NCI-H82 treated with DMSO at 0.1 percent for 48 hours (cell line): ENCODE data around the gene PTPN4.
A peak's percentile ranks its signal among the peaks of the same experiment; 100 is the strongest.
"Not testable (repeated sequence)": the region's sequence is repeated elsewhere in the genome, so short reads cannot be mapped to it uniquely, and the experiment has no call there.

Source experiments
- DNase-seq: peaks from one replicate; lab custom pipeline; 2025; ENCODE audit not compliant: unreplicated experiment; lab: John Stamatoyannopoulos, UW

Gene PTPN4

DNA sequence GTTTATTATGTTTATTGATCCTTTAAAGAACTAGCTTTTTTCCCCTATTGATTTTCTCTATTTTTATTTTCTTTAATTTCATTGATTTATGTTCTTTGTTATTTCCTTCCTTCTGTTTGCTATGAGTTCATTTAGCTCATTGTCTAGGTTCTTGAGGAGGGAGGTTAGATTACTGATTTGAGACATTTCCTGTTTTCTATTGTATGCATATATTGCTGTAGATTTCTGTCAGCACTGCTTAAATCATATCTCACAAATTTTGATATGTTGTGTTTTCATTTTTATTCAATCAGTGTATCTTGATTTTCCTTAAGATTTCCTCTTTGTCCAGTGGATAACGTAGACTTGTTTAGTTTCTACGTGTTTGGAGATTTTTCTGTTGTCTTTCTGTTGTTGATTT is 43.4 kb downstream of the PTPN4 start:
- DNase-seq, result no peak

DNA sequence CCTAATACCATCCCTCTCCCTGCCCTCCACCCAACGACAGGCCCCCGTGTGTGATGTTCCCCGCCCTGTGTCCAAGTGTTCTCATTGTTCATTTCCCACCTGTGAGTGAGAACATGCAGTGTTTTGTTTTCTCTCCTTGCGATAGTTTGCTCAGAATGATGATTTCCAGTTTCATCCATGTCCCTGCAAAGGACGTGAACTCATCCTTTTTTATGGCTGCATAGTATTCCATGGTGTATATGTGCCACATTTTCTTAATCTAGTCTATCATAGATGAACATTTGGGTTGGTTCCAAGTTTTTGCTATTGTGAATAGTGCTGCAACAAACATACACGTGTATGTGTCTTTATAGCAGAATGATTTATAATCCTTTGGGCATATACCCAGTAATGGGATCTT is 44.7 kb downstream of the PTPN4 start:
- not testable (repeated sequence) for DNase-seq

DNA sequence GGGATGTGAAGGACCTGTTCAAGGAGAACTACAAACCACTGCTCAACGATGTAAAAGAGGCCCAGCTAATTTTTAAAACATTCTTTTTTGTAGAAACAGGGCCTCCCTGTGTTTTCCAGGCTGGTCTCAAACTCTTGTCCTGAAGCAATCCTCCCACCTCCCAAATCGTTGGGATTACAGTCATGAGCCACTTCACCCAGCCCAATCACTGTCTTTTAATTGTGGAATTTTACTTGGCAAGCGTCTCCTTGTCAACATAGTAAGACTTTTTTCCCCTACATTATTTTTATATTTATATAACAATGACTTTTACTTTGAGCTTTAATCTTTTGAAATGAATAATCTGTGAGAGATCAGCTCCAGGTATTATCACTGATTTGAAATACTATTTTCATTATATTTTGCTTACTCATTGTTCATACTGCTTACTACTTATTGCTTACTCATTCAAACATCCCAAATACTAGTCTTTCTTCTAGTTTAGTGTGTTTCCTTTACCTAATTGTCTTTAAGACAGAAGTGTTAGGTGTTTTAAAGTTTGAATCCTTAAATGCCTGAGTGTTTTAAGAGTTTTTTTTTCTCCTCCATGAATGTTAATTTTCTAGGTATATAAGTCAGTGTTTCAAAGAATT is 48.9 kb downstream of the PTPN4 start:
- DNase-seq, result no peak

DNA sequence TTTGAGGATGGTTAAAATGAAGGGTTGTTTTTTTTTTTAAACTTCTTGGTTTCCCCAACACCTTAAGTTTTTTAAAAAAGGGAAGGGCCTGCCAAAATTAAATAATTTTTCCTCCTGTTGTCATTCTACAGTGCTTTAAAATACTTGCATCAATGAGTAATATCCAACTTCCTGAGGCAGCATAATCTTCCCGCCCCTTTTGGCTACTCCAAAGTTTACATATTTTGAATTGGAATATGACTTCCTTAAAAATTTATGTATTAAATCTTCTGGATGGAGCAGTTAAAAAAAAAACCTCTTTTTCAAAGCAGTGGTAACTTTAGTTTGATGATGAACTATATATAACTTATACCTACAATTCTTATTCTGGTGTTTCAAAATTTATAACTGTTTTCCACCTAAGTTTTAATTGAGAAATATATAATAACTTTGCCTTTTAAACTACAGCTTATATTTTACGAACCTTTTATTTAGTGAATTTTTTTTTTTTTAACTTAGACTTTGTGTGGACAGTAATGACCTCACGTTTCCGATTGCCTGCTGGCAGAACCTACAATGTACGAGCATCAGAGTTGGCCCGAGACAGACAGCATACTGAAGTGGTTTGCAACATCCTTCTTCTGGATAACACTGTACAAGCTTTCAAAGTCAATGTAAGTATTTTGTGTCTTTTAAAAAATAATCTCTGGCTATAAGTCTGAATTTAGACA is 49.8 kb downstream of the PTPN4 start:
- DNase-seq, result no peak

DNA sequence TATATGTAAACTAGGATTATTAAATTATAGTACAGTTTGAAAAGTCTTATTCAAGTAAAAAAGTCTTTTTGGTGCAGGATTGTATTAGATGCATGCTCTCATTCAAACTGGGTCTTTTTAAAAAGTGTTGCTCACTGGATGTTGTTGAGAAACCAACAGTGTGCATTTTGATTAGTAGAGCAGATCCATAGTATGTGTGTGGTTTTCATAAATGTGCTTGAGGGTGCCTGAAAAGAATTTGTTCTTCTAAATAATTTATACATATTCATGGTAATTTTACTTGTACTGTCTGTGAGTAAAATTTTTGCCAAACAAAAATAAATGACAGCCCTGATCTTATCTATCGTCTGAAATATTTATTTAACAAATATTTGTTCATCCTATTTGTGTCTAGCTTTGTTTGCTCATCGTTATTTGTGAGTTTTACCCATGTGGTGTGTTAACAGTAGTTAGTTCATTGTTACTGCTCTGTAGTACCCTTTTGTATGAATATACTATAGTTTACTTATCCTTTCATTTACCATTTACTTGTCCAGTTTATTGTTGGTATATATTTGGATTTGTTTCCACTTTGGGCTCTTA is 50.4 kb downstream of the PTPN4 start:
- DNase-seq, result no peak

DNA sequence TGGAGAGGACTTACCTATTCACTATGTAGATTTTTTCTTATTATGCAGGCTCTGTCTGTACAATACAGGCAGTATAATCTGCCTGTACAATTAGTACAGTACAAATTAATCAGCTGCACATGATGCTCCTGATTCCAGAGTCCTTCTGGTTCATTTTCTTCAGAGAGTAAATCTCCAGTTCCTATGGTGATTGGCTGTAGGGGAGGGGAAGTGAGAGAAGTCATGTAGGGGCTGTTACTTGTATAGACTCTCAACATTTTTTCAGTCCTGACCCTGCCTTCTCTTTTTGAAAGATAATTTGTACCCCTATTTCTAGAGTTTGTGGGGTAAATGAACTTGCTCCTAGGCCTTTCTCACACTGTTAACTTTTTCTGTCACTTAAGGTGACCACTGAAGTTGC is 54.5 kb downstream of the PTPN4 start:
- DNase-seq, result no peak

DNA sequence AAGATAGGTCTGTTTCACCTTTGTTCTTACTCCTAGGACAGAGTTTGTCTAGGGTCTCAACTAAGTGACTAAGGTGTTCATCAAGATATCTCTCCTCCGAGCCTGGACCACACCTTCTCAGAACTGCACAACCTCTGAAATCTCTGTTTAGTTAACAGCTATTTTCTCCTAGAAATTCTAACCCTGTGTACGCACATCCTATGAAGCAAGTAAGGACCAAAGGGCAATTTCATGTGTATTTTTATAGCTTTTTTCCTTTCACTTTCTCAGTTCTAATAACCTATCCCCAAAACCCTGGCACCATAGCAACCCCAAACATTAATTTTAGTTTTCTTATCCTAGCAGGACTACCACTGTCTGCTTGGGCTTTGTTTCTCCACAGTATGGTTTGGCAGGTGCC is 59.1 kb downstream of the PTPN4 start:
- DNase-seq, result no peak

DNA sequence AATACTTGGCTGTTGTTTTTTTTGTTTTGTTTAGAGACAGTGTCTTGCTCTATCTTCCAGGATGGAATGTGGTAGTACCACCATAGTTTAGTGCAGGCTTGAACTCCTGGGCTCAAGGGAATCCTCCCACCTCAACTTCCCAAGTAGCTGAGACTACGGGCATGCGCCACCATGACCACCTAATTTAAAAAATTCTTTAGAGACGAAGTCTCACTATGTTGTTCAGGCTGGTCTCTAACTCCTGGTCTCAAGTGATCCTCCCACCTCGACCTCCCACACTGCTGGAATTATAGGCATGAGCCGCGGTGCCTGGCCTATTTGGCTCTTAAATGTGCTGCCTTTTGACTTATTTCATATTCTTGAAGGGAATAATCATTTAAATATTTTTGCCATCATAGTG is 60.1 kb downstream of the PTPN4 start:
- no peak for DNase-seq

DNA sequence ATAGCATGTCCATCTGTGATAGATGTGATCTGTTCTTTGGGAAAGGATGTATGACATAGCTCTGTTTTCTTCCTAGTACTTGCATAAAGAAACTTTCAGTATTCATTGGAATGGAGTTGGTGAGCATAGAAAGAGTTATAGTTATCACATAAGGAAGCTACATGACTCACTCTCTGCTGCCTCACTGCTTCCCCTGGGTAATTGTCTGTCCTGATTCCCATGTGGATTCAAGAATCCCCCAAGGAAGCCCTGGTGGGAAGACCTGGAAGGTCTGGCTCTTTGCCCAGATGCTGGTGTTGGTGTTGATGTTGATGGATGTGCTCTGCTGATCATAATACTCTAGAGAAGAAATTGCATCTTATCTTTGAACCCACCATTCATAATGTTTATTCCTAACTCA is 60.6 kb downstream of the PTPN4 start:
- DNase-seq, result peak; percentile 16

DNA sequence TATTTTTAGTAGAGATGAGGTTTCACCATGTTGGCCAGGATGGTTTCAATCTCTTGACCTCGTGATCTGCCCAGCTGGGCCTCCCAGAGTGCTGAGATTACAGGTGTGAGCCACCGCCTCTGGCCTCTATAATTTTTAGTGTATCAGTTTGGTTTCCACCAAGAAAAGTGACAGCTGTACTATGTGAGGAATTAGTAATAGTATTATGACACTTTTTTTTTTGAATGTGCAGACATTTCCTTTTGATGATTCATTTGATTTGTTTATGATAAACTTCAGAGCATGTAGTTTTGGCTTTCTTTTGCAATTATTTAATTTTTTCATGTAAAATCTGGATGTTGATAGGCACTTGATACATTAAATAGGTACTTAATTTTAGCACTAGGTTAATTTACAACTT is 61.5 kb downstream of the PTPN4 start:
- no peak for DNase-seq

DNA sequence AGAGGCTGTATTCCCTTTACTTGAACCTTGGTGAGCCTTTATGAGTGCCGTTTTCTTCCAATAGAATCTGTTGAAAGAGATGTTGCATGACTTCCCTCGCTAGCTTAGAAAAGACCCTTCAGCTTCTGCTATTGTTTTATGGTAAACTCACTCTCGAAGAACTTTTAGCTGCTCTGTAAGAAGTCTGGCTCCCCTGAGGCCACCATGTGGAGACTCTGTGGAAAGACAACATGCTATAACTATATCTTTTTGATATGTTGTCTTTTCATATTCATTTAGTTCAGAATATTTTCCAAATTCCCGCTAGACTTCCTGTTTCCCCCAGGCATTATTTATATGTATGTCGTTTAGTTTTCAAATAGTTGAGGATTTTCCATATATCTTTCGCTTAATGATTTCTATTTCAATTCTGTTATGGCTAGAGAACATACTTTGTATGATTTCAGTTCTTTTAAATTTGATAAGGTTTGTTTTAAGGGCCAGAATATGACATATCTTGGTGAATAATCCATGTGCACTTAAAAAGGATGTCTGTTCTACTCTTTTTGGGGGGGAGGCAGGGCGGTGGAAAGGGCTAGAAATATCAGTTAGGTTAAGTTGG is 64.1 kb downstream of the PTPN4 start:
- no peak for DNase-seq

DNA sequence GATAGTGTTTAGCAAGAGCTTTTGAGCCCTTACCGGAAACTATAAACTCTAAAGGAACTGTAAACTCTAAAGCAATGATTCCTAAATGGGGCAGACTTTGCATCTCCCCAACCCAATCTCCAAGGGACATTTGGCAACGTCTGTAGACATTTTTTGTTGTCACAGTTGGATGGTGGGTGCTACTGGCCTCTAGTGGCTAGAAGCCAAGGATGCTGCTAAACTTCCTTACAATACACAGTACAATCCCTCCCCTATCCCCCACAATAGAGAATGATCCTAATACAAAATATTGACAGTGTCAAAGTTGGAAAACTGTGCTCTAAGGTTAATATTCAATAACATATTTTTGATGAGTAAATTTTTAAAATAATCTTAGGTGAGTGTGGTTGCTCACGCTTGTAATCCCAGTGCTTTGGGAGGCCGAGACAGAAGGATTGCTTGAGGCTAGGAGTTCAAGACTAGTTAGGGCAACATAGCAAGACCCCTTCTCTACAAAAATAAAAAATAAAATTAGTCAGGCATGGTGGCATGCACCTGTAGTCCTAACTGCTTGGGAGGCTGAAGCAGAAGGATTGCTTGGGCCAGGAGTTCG is 66.7 kb downstream of the PTPN4 start:
- no peak for DNase-seq

DNA sequence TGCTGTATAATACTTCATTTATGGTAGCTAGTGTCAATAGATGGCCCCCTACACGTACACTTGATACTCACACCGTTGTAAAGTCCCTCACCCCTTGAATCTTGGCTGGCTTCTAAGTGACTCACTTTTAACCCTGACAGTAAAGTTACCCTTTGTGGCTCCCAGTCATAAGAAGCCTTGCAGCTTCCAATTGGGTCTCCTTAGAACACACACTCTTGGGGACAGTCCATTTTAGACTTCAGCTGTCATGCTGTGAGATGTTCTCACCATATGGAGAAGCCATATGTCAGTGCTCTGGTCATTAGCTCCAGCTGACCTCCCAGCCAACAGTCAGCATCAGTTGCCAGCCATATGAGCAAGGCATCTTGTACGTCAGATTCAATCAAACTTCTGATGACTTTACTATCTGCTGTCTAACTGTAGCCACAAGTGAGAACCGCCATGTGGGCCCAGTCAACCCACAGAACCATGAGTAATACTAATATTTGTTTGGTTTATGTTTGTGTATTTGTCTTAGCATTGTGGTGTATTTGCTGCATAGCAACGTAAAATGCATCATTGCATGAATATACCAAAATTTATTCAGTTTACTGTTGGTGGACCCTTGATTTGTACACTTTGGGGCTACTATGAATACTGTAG is 68.3 kb downstream of the PTPN4 start:
- no peak for DNase-seq

DNA sequence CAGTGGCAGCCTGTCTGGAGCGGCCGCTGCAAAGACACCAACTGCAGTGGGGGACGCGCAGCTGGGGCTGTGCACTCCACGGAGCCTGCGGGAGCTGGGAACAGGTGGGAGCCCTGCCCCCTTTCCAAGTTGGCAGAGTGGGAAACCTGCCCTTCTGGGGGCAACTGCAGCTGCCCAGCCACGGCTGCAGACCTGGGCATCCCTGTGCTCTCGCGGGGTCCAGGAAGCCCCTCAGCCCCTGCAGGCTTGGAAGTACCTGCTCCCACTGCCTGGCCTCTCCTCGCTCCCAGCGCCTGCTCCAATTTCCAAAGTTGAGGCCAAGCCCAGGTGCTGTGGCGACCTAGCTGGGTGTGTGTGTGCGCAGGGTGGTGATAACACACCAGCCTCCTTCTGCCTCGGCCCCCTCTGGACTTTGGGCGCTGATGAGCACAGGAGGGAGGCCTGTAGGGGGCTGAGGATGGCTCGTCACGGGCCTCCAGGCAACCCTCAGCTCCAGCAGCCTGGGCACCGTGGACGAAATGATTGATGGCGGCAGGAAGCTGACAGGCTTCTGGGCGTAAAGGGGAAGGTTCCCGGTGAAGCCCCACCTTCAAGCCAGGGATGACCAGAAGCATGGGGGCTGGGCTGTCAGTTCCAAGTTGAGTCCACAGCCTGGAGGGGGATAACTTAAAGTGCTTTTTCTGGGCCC is 76.9 kb downstream of the PTPN4 start:
- no peak for DNase-seq

DNA sequence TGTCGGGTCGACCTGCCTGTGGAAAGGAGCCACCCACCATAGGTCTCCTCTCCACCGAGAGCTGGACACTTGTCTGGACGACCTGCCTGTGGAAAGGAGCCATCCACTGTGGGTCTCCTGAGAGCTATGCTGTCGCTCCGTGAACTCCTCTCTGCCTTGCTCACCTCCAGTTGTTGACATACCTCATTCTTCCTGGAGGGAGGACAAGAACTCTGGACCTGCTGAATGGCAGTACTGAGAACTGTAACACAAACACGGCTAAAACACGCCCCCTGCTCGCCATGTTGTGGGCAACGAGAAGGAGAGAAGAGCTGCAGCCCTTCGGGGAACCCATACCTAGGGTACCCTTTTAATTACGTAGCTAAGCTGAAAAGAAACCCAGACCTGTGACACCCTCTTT is 77.6 kb downstream of the PTPN4 start:
- DNase-seq, result no peak

DNA sequence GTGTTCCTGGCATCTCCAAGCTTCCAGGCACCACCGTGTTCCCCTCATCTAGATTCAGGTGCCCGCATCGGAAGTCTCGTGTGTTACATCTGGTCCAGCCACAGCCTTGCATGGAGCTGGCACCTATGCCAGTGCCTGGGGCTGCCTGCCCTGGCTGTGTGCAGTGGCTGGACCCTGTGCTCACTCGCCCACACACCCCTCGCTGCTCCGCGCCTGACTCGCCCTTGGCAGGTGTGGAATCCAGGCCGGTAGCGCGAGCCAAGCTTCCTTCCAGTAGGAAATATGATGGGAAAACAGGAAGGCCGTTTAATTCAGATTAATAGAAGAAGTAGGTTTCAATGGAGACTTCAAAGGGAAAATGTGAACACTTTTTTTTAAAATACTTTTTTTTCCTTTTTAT is 78.0 kb downstream of the PTPN4 start:
- DNase-seq, result no peak

DNA sequence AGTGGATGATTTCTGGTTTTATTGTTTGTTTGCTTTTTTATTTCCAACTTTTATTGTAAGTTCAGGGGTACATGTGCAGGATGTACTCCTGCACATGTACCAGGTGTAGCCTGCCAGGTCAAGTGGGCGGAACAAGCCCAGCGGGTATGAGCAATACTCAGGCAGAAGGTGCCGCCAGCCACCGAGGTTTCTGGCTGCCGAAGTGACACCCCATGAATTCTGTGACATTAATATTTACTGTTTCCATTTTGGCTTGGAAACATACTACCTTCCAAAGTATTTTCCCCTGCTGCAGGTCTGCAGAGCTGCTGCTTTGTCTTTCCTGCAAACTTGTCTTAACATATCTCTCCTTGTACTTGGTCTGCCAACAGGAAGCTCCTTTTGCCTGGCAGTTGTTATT is 78.5 kb downstream of the PTPN4 start:
- DNase-seq, result no peak

DNA sequence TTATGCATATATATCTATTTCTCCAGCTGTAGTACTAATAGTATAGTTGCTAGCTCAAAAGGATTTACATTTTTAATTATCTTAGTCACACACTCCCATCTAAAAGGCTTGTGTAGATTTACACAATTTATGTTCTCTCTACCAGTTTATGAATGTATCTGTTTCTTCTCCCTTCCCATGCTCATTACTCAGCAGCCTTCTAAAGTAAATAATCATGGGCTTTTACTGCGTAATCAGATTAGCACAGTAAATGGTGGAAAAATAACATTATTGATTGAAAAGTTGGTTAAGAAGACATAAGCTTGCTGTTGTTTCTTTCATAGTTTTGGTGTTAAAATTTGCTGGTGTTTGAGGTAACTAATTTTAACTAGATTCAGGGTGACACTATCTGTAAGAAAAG is 81.8 kb downstream of the PTPN4 start:
- DNase-seq, result no peak

DNA sequence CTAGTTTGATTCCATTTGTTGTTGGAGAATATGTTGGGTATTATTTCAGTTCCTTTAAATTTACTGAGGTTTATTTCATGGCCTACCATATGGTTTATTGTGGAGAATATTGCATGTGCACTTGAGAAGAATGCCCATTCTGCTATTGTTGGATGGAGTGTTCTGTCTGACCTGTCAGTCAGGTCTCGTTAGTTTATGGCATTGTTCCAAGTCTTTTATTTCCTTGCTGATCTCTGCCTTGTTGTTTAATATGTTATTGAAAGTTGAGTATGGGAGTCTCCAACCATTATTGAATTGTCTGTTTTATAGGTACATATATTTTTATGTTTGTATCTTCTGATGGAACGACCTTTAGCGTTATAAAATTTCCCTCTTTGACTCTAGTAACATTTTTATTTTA is 86.3 kb downstream of the PTPN4 start:
- DNase-seq, result no peak

DNA sequence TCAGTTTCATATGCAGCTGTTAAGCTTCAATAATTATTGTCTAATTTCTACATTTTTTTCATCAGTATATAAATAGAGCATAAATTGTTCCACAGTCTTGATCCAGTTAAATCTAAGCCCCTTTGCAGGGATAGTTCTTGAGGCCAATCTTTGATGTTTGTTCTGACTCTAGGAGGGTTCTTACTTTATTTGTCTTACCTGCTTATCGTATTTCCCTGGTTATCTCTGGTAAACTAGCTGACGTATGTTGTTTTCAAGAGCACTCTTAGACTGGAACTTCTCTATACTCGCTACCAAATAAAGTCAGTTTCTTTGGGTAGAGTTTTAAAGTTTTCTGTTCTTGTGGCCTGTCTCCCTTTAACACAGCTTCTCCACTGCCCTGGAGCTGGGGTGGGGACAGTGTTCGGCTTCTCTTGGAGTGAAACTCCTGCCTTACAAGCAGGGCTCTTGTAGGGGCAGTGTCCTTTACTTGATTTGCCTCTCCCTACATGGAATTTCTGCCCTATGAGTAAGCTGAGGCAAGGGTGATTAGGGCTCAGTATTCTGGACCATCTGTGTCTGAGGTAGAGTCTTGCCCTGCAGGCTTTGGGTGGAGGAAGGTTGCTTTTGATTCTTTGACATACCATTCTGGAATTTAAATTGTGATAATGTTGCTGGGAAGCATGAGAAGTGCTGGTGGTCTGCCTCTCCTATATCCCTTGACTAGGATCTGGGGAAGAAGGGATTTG is 90.3 kb downstream of the PTPN4 start:
- DNase-seq, result no peak
